Measurements from ENCODE around the gene OR51E2.

GRCh38 chr11:4664786-4665185 lies 32.9 kb downstream of the OR51E2 start:
- TF ChIP-seq POLR2A (IDR thresholded peaks at IDR 0.05) = no peak
- no peak for TF ChIP-seq CTCF (IDR thresholded peaks at IDR 0.05)
